Measurements from ENCODE around the gene PARD6B. TPM values are rescaled to one million over a fixed set of nuclear protein-coding genes. Genes with fewer than 3 reads are reported as not detected.
A peak's percentile ranks its signal among the peaks of the same experiment; 100 is the strongest.
"Not testable (repeated sequence)": the region's sequence is repeated elsewhere in the genome, so short reads cannot be mapped to it uniquely, and the experiment has no call there.

Gene PARD6B
- total and polyA plus RNA-seq, 2 of the 4 experiments (the other 2 are of a cell fraction), result 0.17 to 0.90 TPM

GRCh38 chr20:50792708-50793574 lies 61.6 kb downstream of the PARD6B start (continued):
- TF ChIP-seq, protein P1, sequence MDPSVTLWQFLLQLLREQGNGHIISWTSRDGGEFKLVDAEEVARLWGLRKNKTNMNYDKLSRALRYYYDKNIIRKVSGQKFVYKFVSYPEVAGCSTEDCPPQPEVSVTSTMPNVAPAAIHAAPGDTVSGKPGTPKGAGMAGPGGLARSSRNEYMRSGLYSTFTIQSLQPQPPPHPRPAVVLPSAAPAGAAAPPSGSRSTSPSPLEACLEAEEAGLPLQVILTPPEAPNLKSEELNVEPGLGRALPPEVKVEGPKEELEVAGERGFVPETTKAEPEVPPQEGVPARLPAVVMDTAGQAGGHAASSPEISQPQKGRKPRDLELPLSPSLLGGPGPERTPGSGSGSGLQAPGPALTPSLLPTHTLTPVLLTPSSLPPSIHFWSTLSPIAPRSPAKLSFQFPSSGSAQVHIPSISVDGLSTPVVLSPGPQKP (IDR thresholded peaks at IDR 0.05; ENCODE audit: borderline replicate concordance, low read depth, low read length), result no peak
- TF ChIP-seq CHD1 (IDR thresholded peaks at IDR 0.05; ENCODE audit: low read depth, low read length), result no peak

DNA sequence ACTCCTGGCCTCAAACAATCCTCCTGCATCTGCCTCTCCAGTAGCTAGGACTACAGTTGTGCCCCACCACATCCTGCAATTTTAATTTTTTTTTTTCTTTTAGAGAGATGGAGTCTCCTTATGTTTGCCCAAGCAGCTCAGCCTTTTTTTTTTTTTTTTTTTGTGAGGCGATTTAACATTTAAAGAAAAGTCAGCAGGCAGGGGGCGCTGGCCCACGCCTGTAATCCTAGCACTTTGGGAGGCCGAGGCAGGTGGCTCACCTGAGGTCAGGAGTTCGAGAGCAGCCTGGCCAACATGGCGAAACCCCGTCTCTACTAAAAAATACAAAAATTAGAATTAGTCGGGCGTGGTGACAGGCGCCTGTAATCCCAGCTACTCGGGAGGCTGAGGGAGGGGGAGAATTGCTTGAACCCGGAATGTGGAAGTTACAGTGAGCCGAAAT lies 62.2 kb downstream of the PARD6B start:
- H2BK120ac ChIP-seq (ENCODE audit: low read depth, low read length); H4K5ac ChIP-seq (ENCODE audit: low read depth, low read length); H4K20me1 ChIP-seq (ENCODE audit: insufficient read depth, low read length); H3K36me3 ChIP-seq (ENCODE audit: control insufficient read depth, insufficient read depth, low read length); H2BK20ac ChIP-seq (ENCODE audit: low read depth, low read length); H3K27ac ChIP-seq (ENCODE audit: insufficient read depth, low read length); H2BK15ac ChIP-seq (ENCODE audit: low read depth, low read length); H3K4ac ChIP-seq (ENCODE audit: low read depth, low read length); H3K18ac ChIP-seq (ENCODE audit: low read depth, low read length); dilution Hi-C loops (cut with HindIII; ENCODE audit: low sequenced_read_pairs, unreplicated experiment); H3K9me1 ChIP-seq (ENCODE audit: insufficient read depth, low read length); H3K23ac ChIP-seq (ENCODE audit: low read depth, low read length); H4K8ac ChIP-seq (ENCODE audit: low read depth in 2 of 2, low read length in 2 of 2); H2AK5ac ChIP-seq (ENCODE audit: low read depth, low read length); H4K91ac ChIP-seq (ENCODE audit: insufficient read depth, low read depth, low read length); DNase-seq; H2AFZ ChIP-seq (replicated peaks; ENCODE audit: low read length, poor library complexity); H3K56ac ChIP-seq (ENCODE audit: extremely low read depth, insufficient read depth, low read length); H3K4me3 ChIP-seq (ENCODE audit: insufficient read depth, low read depth, low read length); H3K9ac ChIP-seq (ENCODE audit: low read depth, low read length); H3K4me2 ChIP-seq (ENCODE audit: low read depth, low read length); H3K27me3 ChIP-seq (ENCODE audit: control insufficient read depth, insufficient read depth, low read length); H3K9me3 ChIP-seq (ENCODE audit: control insufficient read depth, insufficient read depth, low read length); ATAC-seq (ENCODE audit: low read depth); H2AK9ac ChIP-seq (replicated peaks; ENCODE audit: low read depth, low read length, poor library complexity); BruUV-seq (replicated peaks); H2BK5ac ChIP-seq (ENCODE audit: low read depth, low read length, poor library complexity, severe bottlenecking); H3K14ac ChIP-seq (replicated peaks; ENCODE audit: low read depth, low read length): not testable (repeated sequence)
- ChIA-PET CTCF (interaction anchor here (0.6 to 2.1 kb wide), 14 partner anchors 10 to 1204 kb away, joined by 3 to 10 read pairs (median 4); partner anchors contain the start of gene ADNP), POLR2A (ENCODE audit: unreplicated experiment) (interaction anchor here (0.6 to 0.7 kb wide), 2 partner anchors 139 to 507 kb away, joined by 4 to 5 read pairs; no protein-coding TSS in a partner anchor)
- WGBS, 2 experiments (ENCODE audit: extremely low coverage in 2 of 2, insufficient read length in 1 of 2), result 30% methylated on average over 2 of the region's 13 CpGs; no CpG with 5 or more reads in 1 of the 2 experiments
- peak; percentile 39 for TF ChIP-seq CTCF (conservative IDR thresholded peaks at IDR 0.05; ENCODE audit: low read depth, low read length)
- in situ Hi-C loops (cut with MboI; ENCODE audit: low sequenced_read_pairs) (loop anchor here (10.0 kb wide), 1 partner anchor 531 kb away; no protein-coding TSS in a partner anchor), intact Hi-C loops (cut with micrococcal nuclease) (loop anchor here (1.0 to 5.0 kb wide), 5 partner anchors 136 to 514 kb away; partner anchors contain the start of genes DPM1 and MOCS3)
- H3K79me1 ChIP-seq (ENCODE audit: low read depth in 1 of 2, low read length in 2 of 2), result peaks cover 18 to 21% of the 10 kb centered on the region in 2 experiments
- H3K4me1 ChIP-seq (ENCODE audit: control insufficient read depth, insufficient read depth, low read length), result peaks cover 12% of the 10 kb centered on the region
